Femur (tissue), 1 donor: ENCODE results near the gene SHISA2.

ENCODE experiments used
- DNase-seq: peaks from one replicate; pipeline ENCODE4 v3.0.0-alpha.2; 2017

Gene SHISA2

GRCh38 chr13:26047040-26047439 lies 4.8 kb downstream of the SHISA2 start:
- no peak for DNase-seq

- DNase-seq = no peak
Observed at GRCh38 chr13:26046639-26047038, 5.2 kb downstream of the SHISA2 start.

DNA sequence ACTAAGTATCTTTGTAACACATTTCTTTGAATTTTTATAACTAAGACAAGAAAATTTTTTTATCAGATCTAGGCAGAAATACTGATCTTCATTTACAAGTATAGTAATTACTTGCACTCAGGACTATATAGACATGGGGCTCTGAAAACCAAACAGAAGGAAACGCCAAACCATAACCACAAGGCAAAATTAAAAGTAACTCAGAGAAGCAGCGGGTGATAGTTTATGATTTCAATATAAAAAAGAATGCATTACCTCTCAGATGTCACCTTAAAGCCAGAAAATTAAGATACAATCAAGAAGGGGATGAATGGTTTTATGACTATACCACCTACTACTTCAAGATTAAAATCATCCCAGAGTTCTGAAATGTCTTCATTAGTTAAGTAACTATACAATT lies 6.7 kb downstream of the SHISA2 start:
- DNase-seq = no peak

DNA sequence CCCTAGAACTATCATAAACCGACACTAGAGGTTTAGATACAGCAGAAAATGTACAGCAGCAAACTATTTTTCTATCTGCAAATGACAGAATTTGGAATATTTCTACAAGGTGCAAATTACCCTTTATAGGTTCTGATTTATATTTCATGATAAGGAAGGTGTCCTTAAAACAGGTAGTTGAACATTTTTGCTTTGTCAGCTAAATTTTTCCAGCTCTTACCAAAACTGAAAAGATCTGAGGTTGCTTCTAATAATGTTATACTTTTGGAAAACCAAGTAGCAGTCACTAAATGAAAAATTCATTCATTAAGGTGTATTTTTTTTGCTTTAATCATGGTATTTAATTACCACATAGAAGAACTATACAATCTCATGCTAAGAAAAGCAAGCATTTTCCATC lies 9.0 kb downstream of the SHISA2 start:
- no peak for DNase-seq

- DNase-seq = no peak
Observed at GRCh38 chr13:26041444-26041843, 10.4 kb downstream of the SHISA2 start.

GRCh38 chr13:26038931-26039475 lies 12.8 kb downstream of the SHISA2 start:
- DNase-seq = no peak

DNA sequence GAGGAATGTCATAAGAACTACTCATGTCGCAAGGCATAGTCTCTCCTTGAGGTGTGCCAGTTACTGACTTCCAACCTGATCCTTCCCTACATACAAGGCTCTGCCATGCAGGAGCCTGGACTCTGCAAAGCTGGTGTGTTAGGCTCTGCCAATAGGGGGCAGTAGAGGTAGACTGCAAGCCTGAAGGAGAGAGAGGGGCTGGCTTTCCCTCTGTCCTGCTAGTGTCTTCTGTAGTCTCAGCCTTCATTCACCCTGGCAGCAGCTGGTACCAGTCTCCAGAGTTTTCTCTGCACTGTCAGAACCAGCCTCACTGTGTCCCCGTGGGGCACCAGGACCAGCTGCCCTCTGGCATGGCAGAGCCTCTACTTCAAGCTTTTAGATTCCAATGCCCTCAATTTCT lies 14.5 kb downstream of the SHISA2 start:
- DNase-seq = no peak

DNA sequence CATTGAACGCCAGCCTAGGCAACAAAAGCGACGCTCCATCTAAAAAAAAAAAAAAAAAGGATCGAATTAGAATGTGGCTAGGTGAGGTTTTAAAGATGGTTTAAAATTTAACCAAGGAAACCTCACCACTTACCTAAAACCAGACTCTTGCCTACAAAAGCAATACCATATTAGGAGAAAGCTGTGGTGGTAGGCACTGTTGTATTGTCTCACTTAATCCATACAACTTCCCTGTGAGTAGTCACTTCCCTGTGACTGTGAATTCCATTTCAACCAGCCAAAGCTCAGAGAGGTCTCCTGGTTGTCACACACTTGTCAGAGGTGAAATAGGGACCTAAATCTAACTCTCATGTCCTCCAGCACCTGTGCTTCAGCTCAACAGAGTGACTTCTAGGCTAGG lies 15.4 kb downstream of the SHISA2 start:
- DNase-seq = no peak

- DNase-seq = no peak
Observed at GRCh38 chr13:26034018-26034417, 17.8 kb downstream of the SHISA2 start.

GRCh38 chr13:26030331-26030730 lies 21.5 kb downstream of the SHISA2 start:
- DNase-seq = no peak

DNA sequence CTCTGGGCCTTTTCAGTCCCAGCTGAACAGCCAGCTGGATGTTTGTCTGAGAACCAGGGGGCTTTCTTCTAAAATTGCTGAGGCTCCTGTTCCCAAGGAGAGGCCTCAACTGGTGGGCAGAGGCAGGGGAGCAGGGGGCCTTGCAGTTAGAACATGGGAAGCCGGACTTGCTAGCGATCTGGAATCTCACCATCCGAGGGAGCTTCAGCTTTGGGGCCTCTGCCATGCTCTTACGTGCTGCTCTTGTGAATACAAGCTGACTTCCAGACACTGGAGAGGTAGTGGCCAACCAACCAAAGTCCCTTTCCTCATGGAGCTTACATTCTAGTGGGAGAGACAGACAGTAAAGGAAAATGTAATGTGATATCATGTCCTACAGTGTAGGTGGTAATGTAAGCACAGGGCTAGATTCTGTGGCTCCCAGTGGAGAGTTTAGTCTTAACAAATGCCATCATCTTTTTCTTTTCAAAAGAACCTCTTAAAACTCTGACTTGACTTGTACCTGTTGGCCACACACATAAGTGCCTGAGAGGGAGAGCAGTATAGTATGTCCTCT lies 22.2 kb downstream of the SHISA2 start:
- DNase-seq = no peak

- DNase-seq = no peak
Observed at GRCh38 chr13:26026211-26026610, 25.6 kb downstream of the SHISA2 start.

DNA sequence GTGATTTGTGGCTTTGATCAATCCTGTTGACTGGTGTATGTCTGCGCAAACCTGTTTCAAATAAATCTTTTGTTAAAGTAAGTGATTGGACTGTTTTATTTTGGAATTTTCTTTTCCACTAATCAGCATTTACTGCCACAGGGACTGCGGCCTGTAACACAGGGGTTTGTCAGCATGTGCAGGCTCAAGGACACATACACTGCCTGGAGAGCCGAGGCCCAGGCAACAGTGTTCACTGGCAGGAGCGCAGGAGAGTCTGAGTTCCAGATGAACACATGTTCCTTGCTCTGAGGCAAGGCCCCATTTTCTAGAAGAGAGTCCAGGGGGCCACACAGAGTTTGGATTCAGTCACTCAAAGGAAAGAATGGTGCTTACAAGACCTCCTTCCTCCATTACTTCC lies 26.0 kb downstream of the SHISA2 start:
- no peak for DNase-seq

DNA sequence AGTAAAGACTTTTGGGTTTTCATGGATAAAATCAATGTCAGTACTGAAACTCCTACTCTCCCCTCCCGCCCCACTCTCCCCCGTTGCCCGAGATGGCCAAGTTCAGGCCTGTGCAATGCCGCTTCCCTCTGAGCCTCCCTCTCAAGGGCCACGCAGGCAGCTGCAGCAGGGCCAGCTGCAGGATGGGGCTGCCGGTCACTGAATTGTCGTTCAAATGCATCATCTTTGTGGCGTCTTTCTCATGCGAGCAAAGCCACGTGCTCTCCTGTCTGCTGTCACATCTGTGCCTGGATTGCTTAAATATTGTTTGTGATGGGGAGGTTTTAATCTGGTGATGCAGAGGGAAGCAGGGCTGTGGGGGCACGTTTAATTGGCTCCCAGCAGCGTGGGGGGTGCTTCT lies 26.6 kb downstream of the SHISA2 start:
- DNase-seq = no peak

DNA sequence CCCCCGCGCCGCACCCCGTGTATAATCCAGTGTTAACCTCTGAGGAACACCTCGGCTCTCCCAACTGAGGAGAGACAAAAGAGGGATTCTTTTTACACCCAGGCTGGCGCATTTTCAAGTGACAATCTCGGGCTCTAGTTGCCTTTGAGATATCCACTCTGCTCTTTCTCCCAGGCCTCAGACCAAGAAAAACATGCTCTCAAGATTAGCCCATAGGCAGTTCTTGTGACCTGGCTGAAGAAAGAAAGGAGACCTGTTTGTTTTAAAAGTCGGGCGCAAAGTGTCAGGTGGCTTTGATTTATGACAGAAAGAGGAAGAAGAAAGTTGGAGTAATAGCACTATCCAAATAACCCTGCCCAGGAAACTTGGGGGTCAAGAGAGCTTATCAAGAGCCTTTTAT lies 27.3 kb downstream of the SHISA2 start:
- DNase-seq = no peak

DNA sequence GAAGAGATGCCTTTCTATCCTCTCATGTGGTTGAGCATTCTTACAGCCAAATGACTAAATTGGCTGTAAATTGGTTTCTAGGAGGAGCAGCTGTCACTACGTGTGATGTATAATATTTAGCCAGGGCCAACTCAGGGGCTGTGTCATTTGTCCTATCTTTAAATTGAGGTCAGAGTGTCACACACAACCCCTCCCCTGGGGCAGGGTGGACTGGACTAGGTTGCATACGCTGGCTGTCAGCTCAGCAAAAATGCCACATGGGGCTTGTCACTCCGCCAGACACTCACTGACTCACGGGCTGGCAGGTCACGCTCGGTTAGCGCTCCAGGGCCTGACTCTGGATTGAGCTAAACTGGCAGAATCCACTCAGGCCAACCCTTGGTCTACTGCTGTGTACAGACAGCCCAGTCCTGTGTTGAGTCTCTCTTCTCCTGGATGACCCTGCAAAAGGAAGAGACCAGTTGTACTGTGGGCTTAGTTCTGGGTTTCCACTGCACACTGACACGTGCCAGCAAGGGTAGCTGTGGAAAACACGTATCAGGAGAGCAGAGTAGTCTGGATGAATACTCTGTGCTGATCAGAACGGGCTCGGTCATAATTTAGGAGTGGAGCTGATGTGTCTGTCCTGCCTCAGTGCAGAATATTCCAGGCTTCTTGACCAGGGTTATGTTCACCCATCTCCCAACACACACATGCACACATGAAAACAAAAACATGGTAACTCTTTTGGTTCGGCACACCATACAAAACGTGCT lies 29.1 kb downstream of the SHISA2 start:
- DNase-seq = peak; percentile 80

DNA sequence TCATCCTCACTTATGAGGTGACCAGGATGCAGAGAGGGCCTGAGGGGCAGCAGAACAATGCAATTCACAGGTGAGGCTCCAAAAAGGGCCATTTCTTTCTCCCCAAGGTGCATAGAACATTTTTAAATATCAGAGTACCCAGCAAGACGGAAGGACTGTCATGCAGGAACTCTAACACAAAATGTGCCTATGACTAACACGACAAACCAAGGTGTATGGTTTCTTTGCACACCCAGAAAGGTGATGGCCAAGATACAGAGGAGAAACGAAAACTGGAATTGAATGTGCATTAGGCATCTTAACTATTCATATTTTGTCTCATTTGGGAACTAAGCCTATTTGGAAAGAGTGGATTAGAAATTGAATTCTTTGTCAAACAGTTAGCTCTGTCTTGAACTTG lies 29.9 kb downstream of the SHISA2 start:
- no peak for DNase-seq

DNA sequence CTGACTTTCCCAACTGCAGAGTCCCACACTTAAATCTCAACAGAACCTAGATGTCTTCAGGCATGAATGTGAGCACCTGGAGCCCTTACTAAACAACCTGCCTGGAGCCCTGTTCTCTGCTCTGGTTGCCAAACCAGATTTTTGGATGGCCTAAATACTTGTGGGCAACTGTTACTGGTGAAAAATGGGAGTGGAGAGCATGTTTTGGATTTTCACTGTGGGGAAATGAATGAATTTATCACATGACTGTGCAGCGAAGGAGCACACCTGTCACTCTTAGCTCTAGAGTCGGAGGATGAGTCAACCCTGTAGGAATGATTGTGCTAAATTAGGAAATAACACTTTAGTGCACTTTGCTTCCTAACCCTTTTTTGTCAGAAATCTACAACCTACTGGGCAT lies 30.3 kb downstream of the SHISA2 start:
- DNase-seq = no peak

- no peak for DNase-seq
Observed at GRCh38 chr13:26020891-26021290, 30.9 kb downstream of the SHISA2 start.

DNA sequence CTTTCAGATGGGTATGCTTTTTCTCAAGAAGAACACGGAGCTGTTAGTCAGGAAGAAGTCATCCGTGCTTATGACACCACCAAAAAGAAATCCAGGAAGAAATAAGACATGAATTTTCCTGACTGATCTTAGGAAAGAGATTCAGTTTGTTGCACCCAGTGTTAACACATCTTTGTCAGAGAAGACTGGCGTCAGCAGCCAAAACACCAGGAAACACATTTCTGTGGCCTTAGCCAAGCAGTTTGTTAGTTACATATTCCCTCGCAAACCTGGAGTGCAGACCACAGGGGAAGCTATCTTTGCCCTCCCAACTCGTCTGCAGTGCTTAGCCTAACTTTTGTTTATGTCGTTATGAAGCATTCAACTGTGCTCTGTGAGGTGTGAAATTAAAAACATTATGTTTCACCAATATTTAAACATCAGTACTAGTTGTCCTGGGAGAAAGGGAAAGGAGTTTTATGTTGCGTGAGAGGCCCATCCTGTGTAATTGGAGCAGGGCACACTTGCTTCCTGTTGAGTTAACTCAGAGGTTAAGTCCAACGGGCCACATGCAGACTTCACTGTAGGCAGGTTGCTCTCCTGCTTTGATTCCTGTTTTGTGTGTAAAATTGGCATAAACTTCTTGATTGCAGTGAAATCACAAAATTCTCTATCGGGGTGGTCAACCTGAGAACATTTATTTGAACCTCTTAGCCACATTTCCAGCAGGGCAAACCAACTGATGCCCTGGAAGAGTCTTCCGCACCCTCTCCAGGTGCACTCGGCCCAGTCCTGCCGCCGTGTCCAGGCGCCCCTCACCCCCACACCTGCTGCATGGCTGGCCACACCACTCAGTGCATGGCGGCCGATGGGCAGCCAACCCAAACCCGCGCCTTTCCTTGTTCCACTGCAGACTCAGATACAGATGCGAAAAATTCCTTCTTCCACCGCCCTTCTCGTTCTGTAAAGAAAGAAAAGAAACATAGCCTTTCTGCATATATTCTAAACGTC lies 31.6 kb downstream of the SHISA2 start:
- no peak for DNase-seq

GRCh38 chr13:26019251-26019650 lies 32.6 kb downstream of the SHISA2 start:
- no peak for DNase-seq

DNA sequence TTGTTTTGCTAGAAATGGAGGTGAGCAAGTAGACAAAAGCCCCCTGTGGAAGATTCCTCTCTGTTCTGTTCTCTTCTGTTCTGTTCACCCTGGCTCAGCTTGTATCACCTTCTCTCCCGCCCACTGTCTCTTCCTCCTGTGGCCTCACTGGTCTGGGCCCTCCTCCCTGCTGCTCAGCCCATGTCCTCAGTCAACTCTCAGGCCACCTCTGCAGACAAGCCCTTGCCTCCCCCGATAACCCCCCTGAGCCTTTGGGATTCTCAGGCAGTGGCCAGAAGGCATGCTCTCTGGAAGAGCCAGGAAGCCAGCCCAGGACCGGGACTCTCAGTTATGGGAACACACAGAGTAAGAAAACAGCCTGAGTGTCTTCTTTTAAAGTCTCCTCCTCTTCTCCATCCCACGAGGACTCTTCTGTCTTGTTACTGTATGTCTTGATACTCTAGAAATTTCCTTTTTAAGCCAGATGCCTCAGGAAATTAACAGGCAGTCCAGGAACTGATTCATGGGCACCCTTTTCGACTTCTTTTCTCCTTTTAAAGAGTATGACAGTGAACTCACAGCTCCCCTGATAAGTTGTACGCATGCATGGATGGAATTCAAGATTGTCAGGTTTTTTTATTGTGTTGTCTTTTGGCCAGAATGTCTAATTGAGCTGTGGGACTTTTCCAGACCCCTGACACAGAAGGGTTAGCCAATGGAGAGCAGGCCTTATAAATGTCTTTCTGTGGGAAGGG lies 33.7 kb downstream of the SHISA2 start:
- no peak for DNase-seq
